Measurements from ENCODE around the gene JAM3.

DNA sequence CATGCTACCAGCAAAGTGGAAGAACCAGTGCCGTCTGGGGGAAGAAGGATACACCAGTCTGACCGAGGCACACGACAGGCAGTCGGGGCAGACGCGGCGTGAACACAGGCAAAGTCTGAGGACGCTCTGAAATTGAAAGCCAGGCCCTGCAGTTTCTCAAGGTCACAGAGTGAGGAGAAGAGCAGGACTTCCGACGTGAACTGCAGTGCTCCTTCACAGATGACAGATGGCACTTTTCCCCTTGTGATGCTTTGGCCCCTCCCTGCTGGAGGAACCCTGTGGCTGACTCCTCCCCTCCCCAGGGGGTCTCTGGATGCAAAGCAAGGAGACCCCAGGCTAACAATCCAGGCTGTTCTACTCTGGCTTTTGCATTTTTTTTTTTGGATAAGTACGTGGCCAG, 19.6 kb upstream of the JAM3 start:
- TF ChIP-seq, protein P1, sequence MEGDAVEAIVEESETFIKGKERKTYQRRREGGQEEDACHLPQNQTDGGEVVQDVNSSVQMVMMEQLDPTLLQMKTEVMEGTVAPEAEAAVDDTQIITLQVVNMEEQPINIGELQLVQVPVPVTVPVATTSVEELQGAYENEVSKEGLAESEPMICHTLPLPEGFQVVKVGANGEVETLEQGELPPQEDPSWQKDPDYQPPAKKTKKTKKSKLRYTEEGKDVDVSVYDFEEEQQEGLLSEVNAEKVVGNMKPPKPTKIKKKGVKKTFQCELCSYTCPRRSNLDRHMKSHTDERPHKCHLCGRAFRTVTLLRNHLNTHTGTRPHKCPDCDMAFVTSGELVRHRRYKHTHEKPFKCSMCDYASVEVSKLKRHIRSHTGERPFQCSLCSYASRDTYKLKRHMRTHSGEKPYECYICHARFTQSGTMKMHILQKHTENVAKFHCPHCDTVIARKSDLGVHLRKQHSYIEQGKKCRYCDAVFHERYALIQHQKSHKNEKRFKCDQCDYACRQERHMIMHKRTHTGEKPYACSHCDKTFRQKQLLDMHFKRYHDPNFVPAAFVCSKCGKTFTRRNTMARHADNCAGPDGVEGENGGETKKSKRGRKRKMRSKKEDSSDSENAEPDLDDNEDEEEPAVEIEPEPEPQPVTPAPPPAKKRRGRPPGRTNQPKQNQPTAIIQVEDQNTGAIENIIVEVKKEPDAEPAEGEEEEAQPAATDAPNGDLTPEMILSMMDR (IDR thresholded peaks at IDR 0.05) = no peak
- TF ChIP-seq POLR2A (IDR thresholded peaks at IDR 0.05) = no peak
- no peak for TF ChIP-seq POLR2AphosphoS5 (IDR thresholded peaks at IDR 0.05)

Measured in prostate gland (tissue), 2 donors.